ENCODE results near the gene LAMB1. TPM values are rescaled to one million over a fixed set of nuclear protein-coding genes. Genes with fewer than 3 reads are reported as not detected.

The LAMB1 gene
- total RNA-seq, 1 donor = 410 TPM

DNA sequence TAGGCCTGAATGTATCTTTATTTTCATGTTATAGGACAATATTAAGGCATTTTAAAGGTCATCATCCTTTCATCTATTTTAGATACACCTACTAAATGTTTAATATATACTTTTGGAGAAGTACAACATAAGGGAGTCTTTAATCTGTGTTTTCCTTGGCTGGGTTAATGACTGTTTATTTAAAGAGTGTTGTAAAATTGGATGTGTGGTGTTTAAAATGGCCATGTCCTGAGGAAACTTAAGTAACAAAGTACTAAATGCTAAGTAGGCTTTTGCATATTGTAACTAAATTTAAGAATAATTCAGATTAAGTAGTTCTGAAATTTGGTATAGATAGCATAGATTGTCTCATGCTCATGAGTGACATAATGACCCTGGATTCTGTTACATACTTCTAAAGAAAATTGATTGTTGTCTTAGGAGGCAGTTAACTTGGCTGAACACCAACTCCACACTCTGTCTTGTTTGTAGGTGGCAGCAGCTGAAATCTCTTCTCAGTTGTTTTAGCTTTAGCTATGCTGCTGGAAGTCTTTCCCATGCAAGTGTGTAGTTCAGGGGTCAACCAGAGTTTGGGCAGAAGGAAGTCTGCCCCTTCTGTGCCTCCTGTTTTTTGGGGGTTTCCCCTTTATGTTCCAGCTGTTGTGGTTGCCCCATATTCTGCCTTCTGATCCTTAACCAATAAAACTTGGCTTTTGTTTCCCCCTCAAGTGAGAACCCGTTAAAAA is 82.8 kb downstream of the LAMB1 start:
- H3K27me3 ChIP-seq (ENCODE audit: insufficient read depth, low read length) = no peaks in the 10 kb centered on the region
- H3K27ac ChIP-seq (ENCODE audit: low read depth, low read length) = peak overlapping the region; percentile 15
- peak; percentile 59 for DNase-seq (ENCODE audit: insufficient read length, low spot score, missing footprints)
- H3K4me3 ChIP-seq (ENCODE audit: insufficient read depth, low read length) = no peak overlapping the region
- H2AFZ ChIP-seq (ENCODE audit: low read length) = no peak overlapping the region
- no peaks in the 10 kb centered on the region for H3K9me3 ChIP-seq (ENCODE audit: low read depth, low read length)
- H3K4me1 ChIP-seq (ENCODE audit: insufficient read depth, low read length) = peaks cover 8% of the 10 kb centered on the region
- H3K79me2 ChIP-seq (ENCODE audit: insufficient read depth, low read length) = no peaks in the 10 kb centered on the region
- H4K20me1 ChIP-seq (ENCODE audit: insufficient read depth, low read length) = no peaks in the 10 kb centered on the region
- no peak overlapping the region for H3K4me2 ChIP-seq (ENCODE audit: insufficient read depth, low read length)
- peaks cover 69% of the 10 kb centered on the region for H3K36me3 ChIP-seq (ENCODE audit: insufficient read depth, low read length)
- TF ChIP-seq, protein P1, sequence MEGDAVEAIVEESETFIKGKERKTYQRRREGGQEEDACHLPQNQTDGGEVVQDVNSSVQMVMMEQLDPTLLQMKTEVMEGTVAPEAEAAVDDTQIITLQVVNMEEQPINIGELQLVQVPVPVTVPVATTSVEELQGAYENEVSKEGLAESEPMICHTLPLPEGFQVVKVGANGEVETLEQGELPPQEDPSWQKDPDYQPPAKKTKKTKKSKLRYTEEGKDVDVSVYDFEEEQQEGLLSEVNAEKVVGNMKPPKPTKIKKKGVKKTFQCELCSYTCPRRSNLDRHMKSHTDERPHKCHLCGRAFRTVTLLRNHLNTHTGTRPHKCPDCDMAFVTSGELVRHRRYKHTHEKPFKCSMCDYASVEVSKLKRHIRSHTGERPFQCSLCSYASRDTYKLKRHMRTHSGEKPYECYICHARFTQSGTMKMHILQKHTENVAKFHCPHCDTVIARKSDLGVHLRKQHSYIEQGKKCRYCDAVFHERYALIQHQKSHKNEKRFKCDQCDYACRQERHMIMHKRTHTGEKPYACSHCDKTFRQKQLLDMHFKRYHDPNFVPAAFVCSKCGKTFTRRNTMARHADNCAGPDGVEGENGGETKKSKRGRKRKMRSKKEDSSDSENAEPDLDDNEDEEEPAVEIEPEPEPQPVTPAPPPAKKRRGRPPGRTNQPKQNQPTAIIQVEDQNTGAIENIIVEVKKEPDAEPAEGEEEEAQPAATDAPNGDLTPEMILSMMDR (IDR thresholded peaks at IDR 0.05; ENCODE audit: extremely low read depth, low read depth, low read length) = no peak

DNA sequence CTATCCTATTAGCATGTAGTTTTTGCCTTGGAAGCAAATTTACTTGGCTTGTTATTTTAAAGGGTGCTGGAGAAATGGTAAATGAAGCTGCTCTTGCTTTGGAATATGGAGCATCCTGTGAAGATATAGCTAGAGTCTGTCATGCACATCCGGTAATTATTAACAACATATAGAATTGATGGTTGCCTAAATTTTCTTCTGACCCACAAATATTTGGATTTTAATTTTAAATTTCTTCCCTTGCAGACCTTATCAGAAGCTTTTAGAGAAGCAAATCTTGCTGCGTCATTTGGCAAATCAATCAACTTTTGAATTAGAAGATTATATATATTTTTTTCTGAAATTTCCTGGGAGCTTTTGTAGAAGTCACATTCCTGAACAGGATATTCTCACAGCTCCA is 84.0 kb downstream of the LAMB1 start:
- Histone ChIP-seq H3K36me3 (ENCODE audit: insufficient read depth, low read length) (peaks cover 57% of the 10 kb centered on the region), H3K4me1 (ENCODE audit: insufficient read depth, low read length) (peaks cover 8% of the 10 kb centered on the region)

DNA sequence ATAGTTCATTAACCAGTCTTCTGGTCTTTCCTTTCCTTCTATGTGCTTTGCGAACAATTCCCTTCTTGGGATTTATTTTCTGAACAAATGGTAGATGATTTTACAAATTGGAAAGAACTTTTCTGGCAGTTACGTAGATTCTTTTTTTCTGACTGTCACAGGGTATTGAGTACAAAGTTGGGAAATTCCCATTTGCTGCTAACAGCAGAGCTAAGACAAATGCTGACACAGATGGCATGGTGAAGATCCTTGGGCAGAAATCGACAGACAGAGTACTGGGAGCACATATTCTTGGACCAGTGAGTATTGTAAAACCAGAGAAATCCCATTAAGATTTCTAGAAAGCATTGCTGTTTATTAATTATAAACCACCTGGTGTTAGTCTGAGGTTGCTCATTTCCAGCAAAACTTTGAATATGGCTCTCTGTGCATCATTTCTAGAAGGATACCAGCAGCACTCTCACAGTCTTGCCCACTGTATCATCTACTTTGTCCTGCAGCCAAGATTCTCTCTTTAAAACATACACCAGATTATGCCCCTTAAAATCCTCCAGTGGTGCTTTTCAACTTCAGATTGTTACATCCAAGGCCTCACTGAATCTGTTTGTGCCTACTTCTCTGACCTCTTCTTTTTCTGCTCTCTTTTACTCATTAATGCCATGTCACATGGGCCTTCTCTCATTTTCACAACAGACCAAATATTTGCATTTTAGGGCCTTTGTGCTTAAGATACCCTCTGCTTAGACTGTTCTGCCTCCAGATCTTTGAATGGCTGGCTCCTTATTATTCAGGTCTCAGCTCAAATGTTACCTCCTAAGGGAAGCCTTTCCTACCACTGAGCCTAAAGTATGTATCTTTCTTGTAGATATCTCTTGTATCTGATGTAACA is 85.0 kb downstream of the LAMB1 start:
- Histone ChIP-seq H2AFZ (ENCODE audit: low read length) (no peak overlapping the region), H3K27ac (ENCODE audit: low read depth, low read length) (no peak overlapping the region), H3K4me3 (ENCODE audit: insufficient read depth, low read length) (no peak overlapping the region), H3K4me2 (ENCODE audit: insufficient read depth, low read length) (no peak overlapping the region), H3K36me3 (ENCODE audit: insufficient read depth, low read length) (peaks cover 47% of the 10 kb centered on the region), H3K79me2 (ENCODE audit: insufficient read depth, low read length) (peaks cover 12% of the 10 kb centered on the region), H4K20me1 (ENCODE audit: insufficient read depth, low read length) (no peaks in the 10 kb centered on the region), H3K9me3 (ENCODE audit: low read depth, low read length) (no peaks in the 10 kb centered on the region), H3K4me1 (ENCODE audit: insufficient read depth, low read length) (peaks cover 8% of the 10 kb centered on the region), H3K27me3 (ENCODE audit: insufficient read depth, low read length) (no peaks in the 10 kb centered on the region)
- TF ChIP-seq, protein P1 (IDR thresholded peaks at IDR 0.05; ENCODE audit: extremely low read depth, low read depth, low read length) = no peak
- no peak for DNase-seq (ENCODE audit: insufficient read length, low spot score, missing footprints)

More for the DNA sequence above, 84.0 kb downstream of the LAMB1 start:
- Histone ChIP-seq H3K27me3 (ENCODE audit: insufficient read depth, low read length) (no peaks in the 10 kb centered on the region), H2AFZ (ENCODE audit: low read length) (no peak overlapping the region), H3K9me3 (ENCODE audit: low read depth, low read length) (no peaks in the 10 kb centered on the region), H3K27ac (ENCODE audit: low read depth, low read length) (no peak overlapping the region), H3K4me2 (ENCODE audit: insufficient read depth, low read length) (no peak overlapping the region), H4K20me1 (ENCODE audit: insufficient read depth, low read length) (no peaks in the 10 kb centered on the region), H3K79me2 (ENCODE audit: insufficient read depth, low read length) (peaks cover 8% of the 10 kb centered on the region), H3K4me3 (ENCODE audit: insufficient read depth, low read length) (no peak overlapping the region)
- TF ChIP-seq, protein P1 (IDR thresholded peaks at IDR 0.05; ENCODE audit: extremely low read depth, low read depth, low read length) = no peak
- DNase-seq (ENCODE audit: insufficient read length, low spot score, missing footprints) = no peak

DNA sequence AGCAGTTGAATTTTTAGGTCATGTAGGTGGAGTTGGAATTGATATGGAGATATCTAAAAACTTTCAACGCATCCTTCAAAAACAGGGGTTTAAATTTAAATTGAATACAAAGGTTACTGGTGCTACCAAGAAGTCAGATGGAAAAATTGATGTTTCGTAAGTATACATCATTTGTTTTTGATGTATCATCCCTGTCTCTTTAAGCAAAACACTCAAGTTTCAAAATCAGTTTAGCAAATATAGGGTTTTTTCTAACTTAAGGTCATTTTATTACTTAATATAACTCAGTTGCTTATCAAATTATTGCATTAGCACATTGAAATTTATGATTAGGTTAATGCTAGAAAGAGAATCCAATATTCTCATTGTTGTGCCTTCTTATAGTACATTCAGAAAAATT is 87.4 kb downstream of the LAMB1 start:
- peaks cover 28% of the 10 kb centered on the region for H3K79me2 ChIP-seq (ENCODE audit: insufficient read depth, low read length)
- H2AFZ ChIP-seq (ENCODE audit: low read length) = no peak overlapping the region
- no peak overlapping the region for H3K4me2 ChIP-seq (ENCODE audit: insufficient read depth, low read length)
- TF ChIP-seq, protein P1 (IDR thresholded peaks at IDR 0.05; ENCODE audit: extremely low read depth, low read depth, low read length) = no peak
- H4K20me1 ChIP-seq (ENCODE audit: insufficient read depth, low read length) = no peaks in the 10 kb centered on the region
- H3K36me3 ChIP-seq (ENCODE audit: insufficient read depth, low read length) = peaks cover 55% of the 10 kb centered on the region
- no peaks in the 10 kb centered on the region for H3K27me3 ChIP-seq (ENCODE audit: insufficient read depth, low read length)
- no peak overlapping the region for H3K27ac ChIP-seq (ENCODE audit: low read depth, low read length)
- H3K4me1 ChIP-seq (ENCODE audit: insufficient read depth, low read length) = peaks cover 6% of the 10 kb centered on the region
- H3K9me3 ChIP-seq (ENCODE audit: low read depth, low read length) = no peaks in the 10 kb centered on the region
- no peak for DNase-seq (ENCODE audit: insufficient read length, low spot score, missing footprints)
- no peak overlapping the region for H3K4me3 ChIP-seq (ENCODE audit: insufficient read depth, low read length)
